HEK293T (cell line): ENCODE data around the gene ZWILCH.

ENCODE experiments used
- CTCF ChIA-PET: fragments of 350-600 bp; formaldehyde crosslinking; extraction: SDS; loops from one replicate; lab custom pipeline; 2021; ENCODE audit warnings: antibody characterized with exemption, inconsistent platforms; lab: Yijun Ruan, JAX
- POLR2A ChIA-PET: fragments of 350-600 bp; formaldehyde crosslinking; extraction: SDS; loops from one replicate; lab custom pipeline; 2020; ENCODE audit warnings: antibody characterized with exemption, inconsistent platforms; lab: Yijun Ruan, JAX
- DNase-seq: peaks from one replicate; pipeline ENCODE4 v3.0.0; 2012; ENCODE audit warnings: mixed read lengths; ENCODE audit errors: extremely low spot score
- ARNT ChIP-seq: fragments of 450-650 bp; IDR thresholded peaks from 2 replicates; pipeline ENCODE4 v1.6.1; 2017; ENCODE audit warnings: mild to moderate bottlenecking
- BHLHE40 ChIP-seq: fragments of 450-650 bp; IDR thresholded peaks from 2 replicates; pipeline ENCODE4 v1.6.1; 2016; ENCODE audit warnings: mild to moderate bottlenecking, moderate library complexity, borderline replicate concordance
- CTBP1 ChIP-seq: fragments of 450-650 bp; IDR thresholded peaks from 2 replicates; pipeline ENCODE4 v1.6.1; 2016; ENCODE audit warnings: borderline replicate concordance
- ELF4 ChIP-seq: fragments of 450-650 bp; IDR thresholded peaks from 2 replicates; pipeline ENCODE4 v1.6.1; 2017; ENCODE audit warnings: antibody characterized with exemption
- FOXA1 ChIP-seq: fragments of 450-650 bp; IDR thresholded peaks from 2 replicates; pipeline ENCODE4 v1.6.1; 2016; ENCODE audit warnings: mild to moderate bottlenecking
- FOXK2 ChIP-seq: fragments of 450-650 bp; IDR thresholded peaks from 2 replicates; pipeline ENCODE4 v1.6.1; 2016; ENCODE audit warnings: mild to moderate bottlenecking
- FOXM1 ChIP-seq: fragments of 450-650 bp; IDR thresholded peaks from 2 replicates; pipeline ENCODE4 v1.6.1; 2017; ENCODE audit warnings: mild to moderate bottlenecking, borderline replicate concordance
- HDGF ChIP-seq: fragments of 450-650 bp; IDR thresholded peaks from 2 replicates; pipeline ENCODE4 v1.6.1; 2017; ENCODE audit warnings: antibody characterized with exemption, borderline replicate concordance
- L3MBTL2 ChIP-seq: fragments of 450-650 bp; conservative IDR thresholded peaks from 2 replicates; pipeline ENCODE4 v1.6.1; 2016; ENCODE audit warnings: mild to moderate bottlenecking
- LEF1 ChIP-seq: fragments of 450-650 bp; IDR thresholded peaks from 2 replicates; pipeline ENCODE4 v1.6.1; 2017; ENCODE audit warnings: mild to moderate bottlenecking, borderline replicate concordance
- NFRKB ChIP-seq: fragments of 450-650 bp; IDR thresholded peaks from 2 replicates; pipeline ENCODE4 v1.6.1; 2016; ENCODE audit warnings: mild to moderate bottlenecking, moderate library complexity
- PKNOX1 ChIP-seq: fragments of 450-650 bp; IDR thresholded peaks from 2 replicates; pipeline ENCODE4 v1.6.1; 2016
- SP1 ChIP-seq: fragments of 450-650 bp; IDR thresholded peaks from 2 replicates; pipeline ENCODE4 v1.6.1; 2017
- SUZ12 ChIP-seq: fragments of 450-650 bp; IDR thresholded peaks from 2 replicates; pipeline ENCODE4 v1.6.1; 2016; ENCODE audit warnings: mild to moderate bottlenecking
- TARDBP ChIP-seq: fragments of 450-650 bp; IDR thresholded peaks from 2 replicates; pipeline ENCODE4 v1.6.1; 2016
- ZNF384 ChIP-seq: fragments of 450-650 bp; IDR thresholded peaks from 2 replicates; pipeline ENCODE4 v1.6.1; 2016

ZWILCH gene

GRCh38 chr15:66578286-66578875, 73.3 kb downstream of the ZWILCH start:
- ChIA-PET POLR2A (no interaction called here), CTCF (interaction anchor here (0.6 kb wide), 1 partner anchor 211 kb away, joined by 3 read pairs; no protein-coding TSS in a partner anchor)
- DNase-seq: no peak
- no peak for TF ChIP-seq TARDBP
- TF ChIP-seq LEF1: no peak
- TF ChIP-seq ELF4: no peak
- no peak for TF ChIP-seq ZNF384
- no peak for TF ChIP-seq FOXM1
- no peak for TF ChIP-seq FOXA1
- no peak for TF ChIP-seq SP1
- TF ChIP-seq BHLHE40: no peak
- no peak for TF ChIP-seq NFRKB
- no peak for TF ChIP-seq FOXK2
- no peak for TF ChIP-seq SUZ12
- no peak for TF ChIP-seq L3MBTL2
- TF ChIP-seq ARNT: no peak
- TF ChIP-seq CTBP1: no peak

- ChIA-PET POLR2A (no interaction called here), CTCF (interaction anchor here (2.1 kb wide), 1 partner anchor 13 kb away, joined by 11 read pairs; no protein-coding TSS in a partner anchor)
- no peak for DNase-seq
- TF ChIP-seq TARDBP (no peak), FOXM1 (no peak), ZNF384 (no peak), ARNT (no peak), FOXK2 (no peak), HDGF (no peak), SP1 (no peak)
Measured at GRCh38 chr15:66580643-66581042, 75.5 kb downstream of the ZWILCH start.

GRCh38 chr15:66581972-66582537, 76.9 kb downstream of the ZWILCH start:
- DNase-seq: no peak
- CTCF ChIA-PET: interaction anchor here (1.1 kb wide), 2 partner anchors 15 to 37 kb away, joined by 3 read pairs; no protein-coding TSS in a partner anchor
- TF ChIP-seq TARDBP (no peak), FOXA1 (no peak), ARNT (no peak), LEF1 (no peak), CTBP1 (no peak), SUZ12 (no peak), FOXK2 (no peak), HDGF (no peak), BHLHE40 (no peak), FOXM1 (no peak), ELF4 (no peak), NFRKB (no peak), ZNF384 (no peak), L3MBTL2 (no peak), PKNOX1 (no peak), SP1 (no peak)
- POLR2A ChIA-PET: interaction anchor here (0.5 kb wide), 1 partner anchor 16 kb away, joined by 3 read pairs; the partner anchor contains the start of gene LCTL

- TF ChIP-seq ELF4 (no peak), CTBP1 (no peak), PKNOX1 (no peak), FOXA1 (no peak), L3MBTL2 (no peak), NFRKB (no peak), ZNF384 (no peak), SUZ12 (no peak)
- ChIA-PET POLR2A (interaction anchor here (0.7 kb wide), 1 partner anchor 11 kb away, joined by 3 read pairs; no protein-coding TSS in a partner anchor), CTCF (interaction anchor here (1.0 kb wide), 1 partner anchor 19 kb away, joined by 3 read pairs; no protein-coding TSS in a partner anchor)
- no peak for DNase-seq
Measured at GRCh38 chr15:66586155-66586976, 81.2 kb downstream of the ZWILCH start.

DNA sequence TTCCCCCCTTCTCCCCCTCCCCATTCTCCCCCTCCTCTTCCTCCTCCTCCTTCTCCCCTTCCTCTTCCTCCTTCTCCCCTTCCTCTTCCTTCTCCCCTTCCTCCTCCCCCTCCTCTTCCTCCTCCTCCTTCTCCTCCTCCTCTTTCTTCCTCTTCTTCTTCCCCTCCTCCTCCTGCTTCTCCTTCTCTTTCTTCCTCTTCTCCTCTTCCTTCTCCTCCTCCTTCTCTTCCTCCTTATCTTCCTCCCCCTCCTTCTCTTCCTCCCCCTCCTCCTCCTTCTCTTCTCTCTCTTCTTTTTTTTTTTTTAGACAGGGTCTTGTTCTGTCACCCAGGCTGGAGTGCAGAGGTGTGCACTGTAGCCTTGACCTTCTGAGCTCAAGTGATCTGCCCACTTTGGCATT, 81.9 kb downstream of the ZWILCH start:
- CTCF ChIA-PET: no interaction called here
- POLR2A ChIA-PET: no interaction called here
- TF ChIP-seq TARDBP (no peak), CTBP1 (no peak), LEF1 (no peak), SUZ12 (no peak)
- no peak for DNase-seq

DNA sequence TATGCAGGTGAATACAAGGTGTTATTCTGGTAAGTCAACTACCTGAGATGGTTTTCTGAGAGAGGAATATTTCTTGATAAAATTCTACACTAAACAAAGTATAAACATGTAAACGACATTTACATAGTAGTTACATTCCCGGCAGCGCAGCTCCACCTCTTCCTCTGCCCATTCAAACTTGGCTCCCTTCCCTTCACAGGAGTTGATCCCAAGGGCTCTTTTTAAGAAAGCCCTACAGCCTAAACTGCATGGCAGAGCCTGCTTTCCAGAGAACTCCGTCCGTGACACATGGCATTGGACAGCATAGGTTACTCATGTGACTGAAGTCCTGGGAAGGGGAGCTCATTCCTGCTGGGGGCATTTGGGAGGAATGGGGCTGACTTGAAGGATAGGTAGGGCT, 82.6 kb downstream of the ZWILCH start:
- DNase-seq: no peak
- CTCF ChIA-PET: no interaction called here
- no peak for TF ChIP-seq FOXK2
- TF ChIP-seq BHLHE40: no peak
- no peak for TF ChIP-seq ZNF384
- POLR2A ChIA-PET: no interaction called here

DNA sequence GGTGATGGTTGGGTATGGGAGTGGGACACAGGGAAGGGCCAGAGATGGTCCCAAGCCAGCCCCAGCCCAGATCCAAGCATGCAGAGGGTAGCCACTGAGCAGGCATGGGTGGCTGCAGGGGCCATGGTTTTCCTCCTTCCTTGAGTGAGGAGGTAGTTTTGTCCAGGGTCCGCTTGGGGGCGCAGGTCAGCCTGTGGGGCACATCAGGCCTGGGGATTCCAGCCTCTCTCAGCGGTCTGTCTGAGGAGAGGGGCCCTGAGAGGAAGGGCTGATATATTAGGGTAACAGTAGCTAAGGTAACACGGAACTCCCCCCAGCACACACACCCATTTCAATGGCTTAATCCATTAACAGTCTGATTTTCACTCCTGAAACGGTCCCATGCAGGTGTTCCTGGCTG, 83.4 kb downstream of the ZWILCH start:
- TF ChIP-seq PKNOX1 (no peak), LEF1 (no peak), FOXA1 (no peak), ZNF384 (no peak), HDGF (no peak), BHLHE40 (no peak)
- POLR2A ChIA-PET: no interaction called here
- CTCF ChIA-PET: interaction anchor here (0.6 to 2.3 kb wide), 4 partner anchors 12 to 878 kb away, joined by 3 to 6 read pairs (median 4); no protein-coding TSS in a partner anchor
- DNase-seq: peak; percentile 61
